ENCODE data around the gene THEM5.
"Not testable (repeated sequence)": the region's sequence is repeated elsewhere in the genome, so short reads cannot be mapped to it uniquely, and the experiment has no call there.

DNA sequence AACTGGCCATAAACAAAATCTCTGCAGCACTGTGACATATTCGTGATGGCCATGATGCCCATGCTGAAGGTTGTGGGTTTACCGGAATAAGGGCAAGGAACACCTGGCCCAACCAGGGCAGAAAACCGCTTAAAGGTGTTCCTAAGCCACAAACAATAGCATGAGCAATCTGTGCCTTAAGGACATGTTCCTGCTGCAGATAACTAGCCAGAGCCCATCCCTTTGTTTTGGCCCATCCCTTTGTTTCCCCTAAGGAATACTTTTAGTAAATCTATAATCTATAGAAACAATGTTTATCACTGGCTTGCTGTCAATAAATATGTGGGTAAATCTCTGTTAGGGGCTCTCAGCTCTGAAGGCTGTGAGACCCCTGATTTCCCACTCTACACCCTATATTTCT lies 47.3 kb upstream of the THEM5 start:
- TF ChIP-seq, protein P1, sequence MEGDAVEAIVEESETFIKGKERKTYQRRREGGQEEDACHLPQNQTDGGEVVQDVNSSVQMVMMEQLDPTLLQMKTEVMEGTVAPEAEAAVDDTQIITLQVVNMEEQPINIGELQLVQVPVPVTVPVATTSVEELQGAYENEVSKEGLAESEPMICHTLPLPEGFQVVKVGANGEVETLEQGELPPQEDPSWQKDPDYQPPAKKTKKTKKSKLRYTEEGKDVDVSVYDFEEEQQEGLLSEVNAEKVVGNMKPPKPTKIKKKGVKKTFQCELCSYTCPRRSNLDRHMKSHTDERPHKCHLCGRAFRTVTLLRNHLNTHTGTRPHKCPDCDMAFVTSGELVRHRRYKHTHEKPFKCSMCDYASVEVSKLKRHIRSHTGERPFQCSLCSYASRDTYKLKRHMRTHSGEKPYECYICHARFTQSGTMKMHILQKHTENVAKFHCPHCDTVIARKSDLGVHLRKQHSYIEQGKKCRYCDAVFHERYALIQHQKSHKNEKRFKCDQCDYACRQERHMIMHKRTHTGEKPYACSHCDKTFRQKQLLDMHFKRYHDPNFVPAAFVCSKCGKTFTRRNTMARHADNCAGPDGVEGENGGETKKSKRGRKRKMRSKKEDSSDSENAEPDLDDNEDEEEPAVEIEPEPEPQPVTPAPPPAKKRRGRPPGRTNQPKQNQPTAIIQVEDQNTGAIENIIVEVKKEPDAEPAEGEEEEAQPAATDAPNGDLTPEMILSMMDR (conservative IDR thresholded peaks at IDR 0.05; ENCODE audit: low read depth, low read length): not testable (repeated sequence)
- TF ChIP-seq EZH2phosphoT487 (IDR thresholded peaks at IDR 0.05; ENCODE audit: borderline replicate concordance, low read length): not testable (repeated sequence)

All from PC-3 (cell line).